H1 (cell line): Measurements from ENCODE around the gene TNIP3. TPM values are rescaled to one million over a fixed set of nuclear protein-coding genes. Genes with fewer than 3 reads are reported as not detected.

Experiments
- MAFK ChIP-seq: IDR thresholded peaks from 2 replicates; pipeline ENCODE4 v1.6.1; 2012; ENCODE audit warnings: low read depth, mild to moderate bottlenecking, improper control_type of control experiment, low read length
- NANOG ChIP-seq: IDR thresholded peaks from 2 replicates; pipeline ENCODE4 v1.6.1; 2011; ENCODE audit warnings: low read length, low read depth, mild to moderate bottlenecking, inconsistent platforms; ENCODE audit not compliant: insufficient read depth, poor library complexity, severe bottlenecking
- SP2 ChIP-seq: IDR thresholded peaks from 2 replicates; pipeline ENCODE4 v1.6.1; 2012; ENCODE audit warnings: mild to moderate bottlenecking, low read length, inconsistent platforms
- SUZ12 ChIP-seq: fragments of 200-600 bp; sonication (generic); IDR thresholded peaks from 2 replicates; pipeline ENCODE4 v1.6.1; 2012; ENCODE audit warnings: mild to moderate bottlenecking, inconsistent platforms, low read length, moderate library complexity, mixed read lengths
- polyA plus RNA-seq, 7 experiments: library from polyadenylated mRNA; depleted of rRNA in 3 of 7; stranded (reverse) in 5 of 7; unstranded in 2 of 7; fragments of >200 nt in 5 of 7; fragments of 200-250 nt in 2 of 7; gene quantifications; 1 replicate in 5 of 7; 2 replicates in 1 of 7; 4 replicates in 1 of 7; pipeline versions ENCODE4 v1.2.1 to v1.2.3, GENCODE V29; 2011 to 2013; ENCODE audit warnings: missing spikeins in 2 of 7, mixed read lengths in 2 of 7
- total RNA-seq: library from RNA; stranded (reverse); fragmentation: NEBNext Ultra II Directional; extraction: Animal tissue kit (Norgen Biotek cat#: 25700); gene quantifications from 2 replicates; pipeline ENCODE4 v1.2.1, GENCODE V29; 2021
- TF ChIP-seq, protein P1 (sequence below): fragments of 300-600 bp; sonication (generic); IDR thresholded peaks from 2 replicates; pipeline ENCODE4 v1.7.1; 2012; ENCODE audit warnings: low read length, moderate library complexity, mild to moderate bottlenecking, inconsistent platforms; ENCODE audit not compliant: insufficient replicate concordance

The TNIP3 gene
- total and polyA plus RNA-seq, 2 of the 8 experiments (the other 6 are each of a cell fraction or from before 2014, with no cell fraction given), result not detected

DNA sequence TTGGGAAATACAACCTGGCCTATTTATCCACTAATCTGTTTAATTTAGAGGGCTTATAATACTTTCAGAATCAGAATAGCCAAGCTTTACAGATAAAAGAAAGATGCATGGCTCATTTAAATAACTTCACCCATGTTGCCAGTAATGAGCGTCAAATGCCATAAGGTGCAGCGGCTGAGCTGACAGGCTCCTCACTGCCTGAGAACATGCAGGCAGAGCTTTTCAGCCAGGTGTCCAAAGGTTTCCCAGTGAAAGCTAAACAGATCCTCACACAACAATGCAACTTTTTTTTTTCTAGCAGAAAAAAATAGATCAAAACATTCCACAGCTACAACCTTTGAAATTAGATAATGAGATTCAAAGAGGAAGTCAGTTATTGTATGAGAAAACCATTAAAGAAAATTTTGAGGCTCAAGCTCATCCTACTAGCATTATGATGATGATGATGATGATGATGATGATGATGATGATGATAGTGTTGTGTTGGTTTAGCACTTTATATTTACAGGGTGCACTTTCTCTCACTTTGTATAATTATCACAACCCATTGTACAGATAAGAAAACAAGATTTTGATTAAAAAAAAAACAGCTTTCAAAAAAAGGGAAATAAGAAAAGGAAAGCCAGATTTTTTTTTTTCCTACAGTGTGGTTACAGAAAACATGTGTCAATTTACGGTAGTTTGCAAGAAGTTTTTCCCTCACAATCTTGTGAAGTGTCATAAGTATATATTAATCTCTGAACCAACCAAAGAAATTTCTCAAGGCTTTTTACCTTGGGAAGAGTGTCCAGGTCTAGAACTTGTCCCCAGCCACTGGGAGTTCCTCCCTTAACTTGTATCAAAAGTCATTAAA lies 12.2 kb upstream of the TNIP3 start (continued):
- TF ChIP-seq, protein P1, sequence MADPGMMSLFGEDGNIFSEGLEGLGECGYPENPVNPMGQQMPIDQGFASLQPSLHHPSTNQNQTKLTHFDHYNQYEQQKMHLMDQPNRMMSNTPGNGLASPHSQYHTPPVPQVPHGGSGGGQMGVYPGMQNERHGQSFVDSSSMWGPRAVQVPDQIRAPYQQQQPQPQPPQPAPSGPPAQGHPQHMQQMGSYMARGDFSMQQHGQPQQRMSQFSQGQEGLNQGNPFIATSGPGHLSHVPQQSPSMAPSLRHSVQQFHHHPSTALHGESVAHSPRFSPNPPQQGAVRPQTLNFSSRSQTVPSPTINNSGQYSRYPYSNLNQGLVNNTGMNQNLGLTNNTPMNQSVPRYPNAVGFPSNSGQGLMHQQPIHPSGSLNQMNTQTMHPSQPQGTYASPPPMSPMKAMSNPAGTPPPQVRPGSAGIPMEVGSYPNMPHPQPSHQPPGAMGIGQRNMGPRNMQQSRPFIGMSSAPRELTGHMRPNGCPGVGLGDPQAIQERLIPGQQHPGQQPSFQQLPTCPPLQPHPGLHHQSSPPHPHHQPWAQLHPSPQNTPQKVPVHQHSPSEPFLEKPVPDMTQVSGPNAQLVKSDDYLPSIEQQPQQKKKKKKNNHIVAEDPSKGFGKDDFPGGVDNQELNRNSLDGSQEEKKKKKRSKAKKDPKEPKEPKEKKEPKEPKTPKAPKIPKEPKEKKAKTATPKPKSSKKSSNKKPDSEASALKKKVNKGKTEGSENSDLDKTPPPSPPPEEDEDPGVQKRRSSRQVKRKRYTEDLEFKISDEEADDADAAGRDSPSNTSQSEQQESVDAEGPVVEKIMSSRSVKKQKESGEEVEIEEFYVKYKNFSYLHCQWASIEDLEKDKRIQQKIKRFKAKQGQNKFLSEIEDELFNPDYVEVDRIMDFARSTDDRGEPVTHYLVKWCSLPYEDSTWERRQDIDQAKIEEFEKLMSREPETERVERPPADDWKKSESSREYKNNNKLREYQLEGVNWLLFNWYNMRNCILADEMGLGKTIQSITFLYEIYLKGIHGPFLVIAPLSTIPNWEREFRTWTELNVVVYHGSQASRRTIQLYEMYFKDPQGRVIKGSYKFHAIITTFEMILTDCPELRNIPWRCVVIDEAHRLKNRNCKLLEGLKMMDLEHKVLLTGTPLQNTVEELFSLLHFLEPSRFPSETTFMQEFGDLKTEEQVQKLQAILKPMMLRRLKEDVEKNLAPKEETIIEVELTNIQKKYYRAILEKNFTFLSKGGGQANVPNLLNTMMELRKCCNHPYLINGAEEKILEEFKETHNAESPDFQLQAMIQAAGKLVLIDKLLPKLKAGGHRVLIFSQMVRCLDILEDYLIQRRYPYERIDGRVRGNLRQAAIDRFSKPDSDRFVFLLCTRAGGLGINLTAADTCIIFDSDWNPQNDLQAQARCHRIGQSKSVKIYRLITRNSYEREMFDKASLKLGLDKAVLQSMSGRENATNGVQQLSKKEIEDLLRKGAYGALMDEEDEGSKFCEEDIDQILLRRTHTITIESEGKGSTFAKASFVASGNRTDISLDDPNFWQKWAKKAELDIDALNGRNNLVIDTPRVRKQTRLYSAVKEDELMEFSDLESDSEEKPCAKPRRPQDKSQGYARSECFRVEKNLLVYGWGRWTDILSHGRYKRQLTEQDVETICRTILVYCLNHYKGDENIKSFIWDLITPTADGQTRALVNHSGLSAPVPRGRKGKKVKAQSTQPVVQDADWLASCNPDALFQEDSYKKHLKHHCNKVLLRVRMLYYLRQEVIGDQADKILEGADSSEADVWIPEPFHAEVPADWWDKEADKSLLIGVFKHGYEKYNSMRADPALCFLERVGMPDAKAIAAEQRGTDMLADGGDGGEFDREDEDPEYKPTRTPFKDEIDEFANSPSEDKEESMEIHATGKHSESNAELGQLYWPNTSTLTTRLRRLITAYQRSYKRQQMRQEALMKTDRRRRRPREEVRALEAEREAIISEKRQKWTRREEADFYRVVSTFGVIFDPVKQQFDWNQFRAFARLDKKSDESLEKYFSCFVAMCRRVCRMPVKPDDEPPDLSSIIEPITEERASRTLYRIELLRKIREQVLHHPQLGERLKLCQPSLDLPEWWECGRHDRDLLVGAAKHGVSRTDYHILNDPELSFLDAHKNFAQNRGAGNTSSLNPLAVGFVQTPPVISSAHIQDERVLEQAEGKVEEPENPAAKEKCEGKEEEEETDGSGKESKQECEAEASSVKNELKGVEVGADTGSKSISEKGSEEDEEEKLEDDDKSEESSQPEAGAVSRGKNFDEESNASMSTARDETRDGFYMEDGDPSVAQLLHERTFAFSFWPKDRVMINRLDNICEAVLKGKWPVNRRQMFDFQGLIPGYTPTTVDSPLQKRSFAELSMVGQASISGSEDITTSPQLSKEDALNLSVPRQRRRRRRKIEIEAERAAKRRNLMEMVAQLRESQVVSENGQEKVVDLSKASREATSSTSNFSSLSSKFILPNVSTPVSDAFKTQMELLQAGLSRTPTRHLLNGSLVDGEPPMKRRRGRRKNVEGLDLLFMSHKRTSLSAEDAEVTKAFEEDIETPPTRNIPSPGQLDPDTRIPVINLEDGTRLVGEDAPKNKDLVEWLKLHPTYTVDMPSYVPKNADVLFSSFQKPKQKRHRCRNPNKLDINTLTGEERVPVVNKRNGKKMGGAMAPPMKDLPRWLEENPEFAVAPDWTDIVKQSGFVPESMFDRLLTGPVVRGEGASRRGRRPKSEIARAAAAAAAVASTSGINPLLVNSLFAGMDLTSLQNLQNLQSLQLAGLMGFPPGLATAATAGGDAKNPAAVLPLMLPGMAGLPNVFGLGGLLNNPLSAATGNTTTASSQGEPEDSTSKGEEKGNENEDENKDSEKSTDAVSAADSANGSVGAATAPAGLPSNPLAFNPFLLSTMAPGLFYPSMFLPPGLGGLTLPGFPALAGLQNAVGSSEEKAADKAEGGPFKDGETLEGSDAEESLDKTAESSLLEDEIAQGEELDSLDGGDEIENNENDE, result no peak
- TF ChIP-seq SP2, result no peak
- TF ChIP-seq MAFK, result no peak
- TF ChIP-seq SUZ12, result no peak
- no peak for TF ChIP-seq NANOG
